Mucosa of gallbladder (tissue), 1 donor: ENCODE measurements around the gene MOGAT3. TPM values are rescaled to one million over a fixed set of nuclear protein-coding genes. Genes with fewer than 3 reads are reported as not detected.

ENCODE experiments used
- DNase-seq: peaks from one replicate; pipeline ENCODE4 v3.0.0-alpha.2; 2020; ENCODE audit warnings: low spot score
- total RNA-seq: library from RNA; stranded (reverse); gene quantifications from one replicate; pipeline ENCODE4 v1.2.1, GENCODE V29; 2021
- donor health status: DM: no; HTN: no; CAD: no.

Gene MOGAT3
- total RNA-seq, 1 donor from 2014 or later: 0.14 TPM

DNA sequence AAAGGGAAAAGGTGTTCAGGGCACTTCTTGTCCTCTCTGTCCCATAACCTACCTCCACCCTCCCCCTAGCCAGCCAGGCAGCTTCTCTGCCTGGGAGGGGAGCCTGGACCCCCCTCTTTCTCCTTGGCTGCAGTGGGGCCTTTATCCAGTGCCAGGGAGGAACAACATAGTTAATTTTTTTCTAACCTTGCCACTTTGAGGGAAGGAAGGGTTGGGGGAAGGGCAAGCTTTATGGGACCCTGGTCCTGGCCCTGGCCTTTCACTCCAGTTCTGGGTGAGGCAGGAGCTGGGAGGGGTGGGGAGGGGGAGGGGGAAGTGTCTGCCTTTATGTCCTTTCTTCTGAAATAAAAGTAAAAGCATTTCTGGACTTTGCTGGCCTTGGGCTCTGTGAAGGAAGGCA is 39.9 kb downstream of the MOGAT3 start:
- DNase-seq: no peak

DNA sequence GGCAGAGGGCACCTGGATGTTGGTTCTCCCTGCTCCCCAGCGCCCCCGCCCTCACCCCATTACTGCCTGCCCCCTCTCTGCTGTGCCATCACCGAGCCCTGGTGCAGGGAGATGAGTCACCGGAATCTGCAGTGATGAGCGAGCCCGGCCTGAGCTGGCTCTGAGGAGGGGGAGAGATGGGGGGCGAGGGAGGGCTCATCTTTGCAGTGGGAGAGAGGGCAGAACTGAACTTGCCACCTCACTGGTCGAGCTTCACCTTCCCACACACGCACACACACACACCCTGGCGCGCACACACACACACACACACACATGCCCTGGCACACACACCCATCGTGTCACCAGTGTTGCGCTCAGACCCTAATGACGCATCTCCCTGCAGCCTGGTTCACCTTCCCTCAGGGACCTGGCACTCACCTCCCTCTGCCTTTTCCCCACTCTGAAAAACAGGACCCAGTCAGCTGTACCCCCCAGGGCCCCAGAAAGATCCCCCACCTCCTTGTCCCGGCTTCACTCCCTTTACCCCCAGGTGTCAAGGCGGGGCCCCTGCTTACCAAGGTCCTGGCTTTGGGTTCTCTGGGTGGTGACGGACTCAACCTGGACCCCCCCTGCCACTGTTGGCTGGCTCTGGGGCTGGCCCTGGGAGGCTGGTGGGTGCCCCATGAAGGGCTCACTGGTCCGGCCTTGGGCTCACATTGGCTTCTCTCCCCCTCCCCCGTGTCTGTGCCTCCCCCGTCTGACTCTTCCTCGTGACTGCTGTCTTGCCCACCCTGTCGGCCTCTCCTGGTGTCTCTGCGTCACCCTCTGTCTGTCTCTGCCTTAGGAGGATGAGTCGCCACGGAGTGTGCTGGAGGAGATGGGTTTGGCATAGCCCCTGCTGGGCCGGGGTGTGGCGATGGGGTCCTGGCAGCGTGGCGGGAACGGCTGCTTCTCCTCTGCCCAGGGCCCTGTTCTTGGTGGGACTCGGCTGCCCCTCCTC is 40.9 kb downstream of the MOGAT3 start:
- no peak for DNase-seq

DNA sequence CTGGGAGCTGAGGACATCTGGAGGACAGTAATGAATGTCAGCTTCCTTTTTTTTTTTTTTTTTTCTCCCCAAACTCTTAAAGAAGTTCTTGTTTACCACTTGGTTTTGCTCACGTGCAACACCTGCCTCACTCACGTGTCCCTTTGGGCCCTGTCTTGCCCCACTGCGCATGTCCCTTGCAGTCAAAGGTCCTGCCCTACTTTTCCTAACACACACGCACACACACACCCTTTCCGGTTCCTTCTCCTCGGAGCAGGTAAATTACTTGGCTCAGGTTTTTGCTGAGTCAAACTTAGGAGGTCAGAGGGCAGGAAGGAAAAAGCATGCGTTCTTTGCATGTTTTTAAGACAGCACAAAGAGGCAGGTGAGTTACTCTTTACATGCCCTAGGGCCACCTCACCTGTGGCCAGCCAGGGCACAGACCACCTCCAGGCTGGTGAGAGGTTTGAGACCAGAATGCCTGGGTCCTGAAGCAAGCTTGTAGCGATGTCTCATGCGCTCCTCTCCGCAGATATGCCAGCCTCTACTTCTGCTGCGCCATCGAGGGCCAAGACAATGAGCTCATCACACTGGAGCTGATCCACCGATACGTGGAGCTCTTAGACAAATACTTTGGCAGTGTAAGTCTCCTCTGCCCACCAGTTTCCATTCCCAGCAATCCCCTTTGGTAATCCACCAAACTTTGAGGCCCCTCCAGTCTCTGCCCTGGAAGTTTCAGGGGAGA is 43.8 kb downstream of the MOGAT3 start:
- DNase-seq: no peak

GRCh38 chr7:101156277-101156676 is 44.6 kb downstream of the MOGAT3 start:
- DNase-seq: no peak

- DNase-seq: no peak
These were observed 45.5 kb downstream of the MOGAT3 start for GRCh38 chr7:101155303-101155702.

GRCh38 chr7:101154693-101155102 is 46.1 kb downstream of the MOGAT3 start:
- no peak for DNase-seq

DNA sequence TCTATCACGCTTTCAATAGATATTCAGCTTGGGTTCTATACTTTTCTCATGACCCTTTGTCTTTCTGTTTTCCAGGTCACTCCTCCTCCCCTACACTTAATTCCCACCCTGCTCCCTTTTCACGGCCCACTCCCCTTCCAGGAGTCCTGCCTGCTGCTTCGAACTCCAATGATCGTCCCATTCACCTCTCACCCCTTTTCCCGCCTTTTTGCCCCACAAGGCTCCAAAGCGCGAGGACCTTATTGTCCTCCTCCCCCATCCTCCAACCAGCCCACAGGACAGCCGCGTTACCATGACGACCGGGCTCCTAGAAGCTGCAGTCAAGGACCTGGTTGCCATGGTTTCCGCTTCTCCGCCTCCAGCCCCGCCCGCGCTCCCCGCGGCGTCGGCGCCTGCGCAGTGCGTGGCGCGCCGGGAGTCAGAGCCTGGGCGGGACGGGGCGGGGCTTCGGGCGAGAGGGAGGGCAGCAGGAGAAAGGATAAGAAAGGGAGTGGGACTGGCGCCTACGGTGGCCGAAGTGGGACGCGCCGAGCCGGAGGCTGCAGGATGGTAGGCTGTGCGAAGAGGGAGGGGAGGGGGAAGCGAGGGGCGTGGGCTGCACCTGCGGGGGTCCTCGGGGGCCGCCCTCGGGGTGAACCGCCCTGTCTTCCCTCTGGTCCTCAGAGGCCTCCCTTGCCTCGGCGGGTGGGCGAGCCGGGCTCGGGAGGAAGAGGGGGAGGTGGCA is 46.7 kb downstream of the MOGAT3 start, which contains the start of gene AP1S1:
TSS of gene AP1S1 (plus strand) at position 508 of the 724 bp plus-strand sequence. CDS start at position 547, 39 bp downstream.
- DNase-seq: peak; percentile 92

DNA sequence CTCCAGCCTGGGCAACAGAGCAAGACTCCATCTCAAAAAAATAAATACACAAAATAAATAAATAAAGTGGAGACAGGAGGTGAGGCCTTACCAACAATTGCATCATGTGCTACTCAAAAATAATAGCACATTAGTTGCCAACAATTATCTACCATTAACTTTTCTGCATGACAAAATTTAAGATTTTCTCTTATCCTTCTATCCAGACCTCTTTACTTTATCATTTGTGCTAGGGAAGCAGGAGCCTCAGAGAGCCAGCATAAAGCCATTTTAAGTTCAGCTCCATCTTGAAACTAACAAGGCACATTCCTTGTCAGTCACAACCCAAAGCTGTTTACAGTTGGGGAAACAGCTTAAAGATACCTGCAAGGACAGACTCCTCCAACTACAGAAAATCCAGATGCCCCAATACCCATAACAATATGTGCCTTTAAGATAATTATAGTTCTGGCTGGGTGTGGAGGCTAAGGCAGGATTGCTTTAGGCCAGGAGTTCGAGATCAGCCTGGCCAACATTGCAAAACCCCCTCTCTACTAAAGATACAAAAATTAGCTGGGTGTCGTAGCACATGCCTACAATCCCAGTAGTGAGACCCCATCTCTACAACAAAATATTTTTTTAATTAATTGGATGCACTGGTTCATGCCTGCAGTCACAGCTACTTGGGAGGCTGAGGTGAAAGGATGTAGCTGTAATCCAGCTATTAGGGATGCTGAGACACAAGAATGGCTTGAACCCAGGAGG is 48.8 kb downstream of the MOGAT3 start:
- no peak for DNase-seq

Other genes with a start within 250 kb of the MOGAT3 start
- 0.72 TPM for gene MUC12, start 231.5 kb downstream of the MOGAT3 start, total RNA-seq
- under 0.01 TPM for gene MUC17, start 181.0 kb downstream of the MOGAT3 start, total RNA-seq
- 57.7 TPM for gene TRIM56, start 115.6 kb downstream of the MOGAT3 start, total RNA-seq
- 6.6 TPM for gene SERPINE1, start 73.9 kb downstream of the MOGAT3 start, total RNA-seq
- gene AP1S1, start 46.6 kb downstream of the MOGAT3 start, total RNA-seq: 63.9 TPM
- 0.29 TPM for gene VGF, start 35.5 kb downstream of the MOGAT3 start, total RNA-seq
- gene NAT16, start 20.7 kb downstream of the MOGAT3 start, total RNA-seq: not detected
- 104 TPM for gene PLOD3, start 16.5 kb upstream of the MOGAT3 start, total RNA-seq
- gene ZNHIT1, start 17.1 kb upstream of the MOGAT3 start, total RNA-seq: 92.6 TPM
- gene CLDN15, start 36.8 kb upstream of the MOGAT3 start, total RNA-seq: 46.4 TPM
- gene FIS1, start 44.0 kb upstream of the MOGAT3 start, total RNA-seq: 190 TPM
- 36.5 TPM for gene IFT22, start 120.8 kb upstream of the MOGAT3 start, total RNA-seq
- 0.29 TPM for gene COL26A1, start 161.8 kb upstream of the MOGAT3 start, total RNA-seq